Activated T-cell treated with anti-CD3 and anti-CD28 coated beads for 48 hours (primary cell): ENCODE data around the gene NAT8L.
A peak's percentile ranks its signal among the peaks of the same experiment; 100 is the strongest.
"Not testable (repeated sequence)": the region's sequence is repeated elsewhere in the genome, so short reads cannot be mapped to it uniquely, and the experiment has no call there.

Source experiments
- DNase-seq: peaks from one replicate; pipeline ENCODE4 v3.0.0-alpha.2; 2020; ENCODE audit warnings: low read depth

The NAT8L gene, protein sequence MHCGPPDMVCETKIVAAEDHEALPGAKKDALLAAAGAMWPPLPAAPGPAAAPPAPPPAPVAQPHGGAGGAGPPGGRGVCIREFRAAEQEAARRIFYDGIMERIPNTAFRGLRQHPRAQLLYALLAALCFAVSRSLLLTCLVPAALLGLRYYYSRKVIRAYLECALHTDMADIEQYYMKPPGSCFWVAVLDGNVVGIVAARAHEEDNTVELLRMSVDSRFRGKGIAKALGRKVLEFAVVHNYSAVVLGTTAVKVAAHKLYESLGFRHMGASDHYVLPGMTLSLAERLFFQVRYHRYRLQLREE

DNA sequence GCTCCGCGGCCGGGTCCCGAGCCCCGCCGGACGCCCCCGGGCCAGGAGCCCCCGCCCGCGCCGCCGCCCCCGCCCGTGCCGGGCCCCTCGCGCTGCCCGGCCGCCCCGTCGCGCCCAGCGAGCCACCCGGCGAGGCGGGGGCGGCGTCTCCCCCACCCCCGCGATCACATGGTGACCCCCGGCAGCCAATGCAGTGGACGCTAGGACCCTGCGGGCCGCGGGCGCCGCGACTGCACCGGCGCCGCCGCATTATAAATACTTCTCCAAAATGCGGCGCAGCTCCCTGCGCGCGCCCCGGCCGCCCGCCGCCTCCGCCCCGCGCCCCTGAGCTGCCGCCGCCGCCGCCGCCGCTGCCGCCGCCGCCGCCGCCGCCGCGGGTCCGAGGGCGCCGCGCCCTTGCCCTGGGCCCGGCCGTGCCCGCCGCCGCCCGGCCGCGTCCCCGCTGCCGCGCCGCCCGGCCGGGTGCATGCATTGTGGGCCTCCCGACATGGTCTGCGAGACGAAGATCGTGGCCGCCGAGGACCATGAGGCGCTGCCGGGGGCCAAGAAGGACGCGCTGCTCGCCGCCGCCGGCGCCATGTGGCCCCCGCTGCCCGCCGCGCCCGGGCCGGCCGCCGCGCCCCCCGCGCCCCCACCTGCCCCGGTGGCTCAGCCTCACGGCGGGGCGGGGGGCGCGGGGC is at the start of gene NAT8L:
Gene NAT8L, plus strand, starts transcription at position 282 of the 680 bp plus-strand sequence. Its CDS starts 185 bp downstream, at position 467.
- DNase-seq: no peak

- DNase-seq: peak; percentile 47
Measured at GRCh38 chr4:2009651-2010233, 49.4 kb upstream of the NAT8L start.

GRCh38 chr4:2011583-2011982 is 47.5 kb upstream of the NAT8L start:
- no peak for DNase-seq

DNA sequence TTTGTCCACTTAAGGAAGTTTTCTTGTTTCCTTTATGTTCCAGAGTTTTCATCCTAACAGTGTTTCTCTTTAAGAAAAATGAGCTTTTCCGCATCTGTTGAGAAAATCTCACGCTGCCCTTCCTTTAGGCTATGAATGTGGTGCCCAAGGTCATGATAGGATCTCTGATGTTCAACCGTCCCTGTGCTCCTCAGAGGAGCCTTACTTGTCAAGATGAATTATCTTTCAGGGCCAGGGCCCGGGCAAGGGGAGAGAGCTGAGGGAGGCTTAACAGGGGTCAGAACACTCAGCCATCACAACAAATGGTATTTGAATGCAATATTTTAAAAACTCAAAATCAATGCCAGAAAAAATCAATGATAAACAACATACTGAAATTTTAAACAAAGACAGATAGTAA is 44.1 kb upstream of the NAT8L start:
- no peak for DNase-seq

DNA sequence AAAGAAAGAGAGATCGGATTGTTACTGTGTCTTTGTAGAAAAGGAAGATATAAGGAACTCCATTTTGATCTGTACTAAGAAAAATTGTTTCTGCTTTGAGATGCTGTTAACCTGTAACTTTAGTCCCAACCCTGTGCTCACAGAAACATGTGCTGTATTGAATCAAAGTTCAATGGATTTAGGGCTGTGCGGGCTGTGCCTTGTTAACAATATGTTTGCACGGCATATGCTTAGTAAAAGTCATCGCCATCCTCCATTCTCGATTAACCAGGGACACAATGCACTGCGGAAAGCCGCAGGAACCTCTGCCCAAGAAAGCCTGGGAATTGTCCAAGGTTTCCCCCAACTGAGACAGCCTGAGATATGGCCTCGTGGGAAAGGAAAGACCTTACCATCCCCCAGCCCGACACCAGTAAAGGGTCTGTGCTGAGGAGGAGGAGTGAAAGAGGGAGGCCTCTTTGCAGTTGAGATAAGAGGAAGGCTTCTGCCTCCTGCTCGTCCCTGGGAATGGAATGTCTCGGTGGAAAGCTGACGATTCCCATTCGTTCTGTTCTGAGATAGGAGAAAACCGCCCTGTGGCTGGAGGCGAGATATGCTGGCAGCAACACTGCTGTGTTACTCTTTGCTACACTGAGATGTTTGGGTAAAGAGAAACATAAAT is 37.6 kb upstream of the NAT8L start:
- not testable (repeated sequence) for DNase-seq

GRCh38 chr4:2024683-2025082 is 34.4 kb upstream of the NAT8L start:
- no peak for DNase-seq

DNA sequence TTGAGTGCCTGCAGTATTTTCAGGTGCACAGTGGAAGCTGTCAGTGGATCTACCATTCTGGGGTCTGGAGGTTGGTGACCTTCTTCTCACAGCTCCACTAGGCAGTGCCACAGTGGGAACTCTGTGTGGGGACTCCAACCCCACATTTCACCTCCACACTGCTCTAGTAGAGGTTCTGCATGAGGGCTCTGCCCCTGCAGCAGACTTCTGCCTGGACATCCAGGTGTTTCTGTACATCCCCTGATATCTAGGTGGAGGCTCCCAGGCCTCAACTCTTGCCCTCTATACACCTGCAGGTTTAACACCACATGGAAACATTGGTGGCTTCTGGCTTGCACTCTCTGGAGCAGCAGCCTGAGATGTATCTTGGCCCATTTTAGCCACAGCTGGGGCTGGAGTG is 33.3 kb upstream of the NAT8L start:
- no peak for DNase-seq

GRCh38 chr4:2027120-2027519 is 32.0 kb upstream of the NAT8L start:
- not testable (repeated sequence) for DNase-seq

GRCh38 chr4:2031161-2031560 is 28.0 kb upstream of the NAT8L start:
- not testable (repeated sequence) for DNase-seq

DNA sequence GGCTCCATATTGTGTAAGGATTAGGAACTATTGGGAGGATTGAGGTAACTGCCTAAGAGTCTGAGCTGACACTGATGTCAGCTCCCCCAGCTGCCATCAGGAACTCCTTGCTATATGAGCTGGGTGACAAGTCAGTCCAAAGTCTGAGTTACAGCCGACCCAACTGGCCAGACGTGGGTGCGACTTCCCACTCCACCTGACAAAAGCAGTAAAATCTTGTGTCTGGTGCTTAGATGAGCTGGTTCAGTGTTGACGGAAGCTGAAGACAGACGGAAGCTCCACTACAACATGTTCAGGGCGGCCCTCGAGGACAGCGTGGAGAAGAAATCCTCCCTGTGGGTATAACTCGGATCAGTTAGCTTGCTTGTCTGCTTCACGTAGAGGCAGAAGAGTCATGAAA is 22.8 kb upstream of the NAT8L start:
- no peak for DNase-seq

- no peak for DNase-seq
Measured at GRCh38 chr4:2036866-2037265, 22.3 kb upstream of the NAT8L start.

DNA sequence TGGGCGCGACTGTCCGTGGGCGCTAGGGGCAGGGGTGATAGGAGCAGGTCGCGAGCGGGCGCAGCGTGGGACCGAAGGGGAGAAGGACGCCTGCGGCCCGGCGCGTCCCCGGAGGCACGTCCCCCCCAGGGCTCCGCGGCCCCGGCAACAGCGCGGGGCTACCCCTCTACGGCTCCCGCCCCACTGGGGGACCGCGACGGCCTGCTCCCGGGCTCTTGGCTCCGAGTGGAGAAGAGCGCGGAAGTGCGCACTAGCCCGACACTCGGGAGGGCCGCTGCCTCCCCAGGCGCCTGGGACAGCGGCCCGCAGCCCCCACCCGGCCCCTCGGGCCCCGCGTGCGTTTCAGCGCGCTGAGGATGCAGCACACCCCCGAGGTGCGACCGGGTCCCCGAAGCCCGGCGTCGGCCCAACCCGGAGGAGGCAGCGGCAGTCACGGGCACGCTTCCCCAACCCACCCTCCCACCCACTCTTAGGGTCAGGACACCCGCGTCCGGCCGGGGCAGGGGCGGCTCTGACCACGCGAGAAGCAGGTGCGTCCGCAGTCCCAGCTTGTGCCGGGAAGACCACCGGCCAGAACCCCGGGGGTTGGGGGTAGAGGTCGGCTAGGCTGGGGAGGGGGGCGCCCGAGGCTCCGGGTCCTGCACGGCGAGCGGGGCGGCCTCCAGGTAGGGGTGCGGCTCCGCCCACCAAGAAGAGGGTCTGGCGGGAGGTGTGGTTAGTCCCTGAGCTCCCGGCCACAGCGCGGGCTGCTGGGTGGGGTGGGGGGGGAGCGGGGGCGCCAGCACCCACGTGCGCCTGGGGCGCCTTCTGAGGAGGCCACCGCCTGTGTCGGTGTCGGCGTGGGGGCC is 18.5 kb upstream of the NAT8L start:
- no peak for DNase-seq

GRCh38 chr4:2041239-2042130 is 17.6 kb upstream of the NAT8L start:
- peak; percentile 88 for DNase-seq

DNA sequence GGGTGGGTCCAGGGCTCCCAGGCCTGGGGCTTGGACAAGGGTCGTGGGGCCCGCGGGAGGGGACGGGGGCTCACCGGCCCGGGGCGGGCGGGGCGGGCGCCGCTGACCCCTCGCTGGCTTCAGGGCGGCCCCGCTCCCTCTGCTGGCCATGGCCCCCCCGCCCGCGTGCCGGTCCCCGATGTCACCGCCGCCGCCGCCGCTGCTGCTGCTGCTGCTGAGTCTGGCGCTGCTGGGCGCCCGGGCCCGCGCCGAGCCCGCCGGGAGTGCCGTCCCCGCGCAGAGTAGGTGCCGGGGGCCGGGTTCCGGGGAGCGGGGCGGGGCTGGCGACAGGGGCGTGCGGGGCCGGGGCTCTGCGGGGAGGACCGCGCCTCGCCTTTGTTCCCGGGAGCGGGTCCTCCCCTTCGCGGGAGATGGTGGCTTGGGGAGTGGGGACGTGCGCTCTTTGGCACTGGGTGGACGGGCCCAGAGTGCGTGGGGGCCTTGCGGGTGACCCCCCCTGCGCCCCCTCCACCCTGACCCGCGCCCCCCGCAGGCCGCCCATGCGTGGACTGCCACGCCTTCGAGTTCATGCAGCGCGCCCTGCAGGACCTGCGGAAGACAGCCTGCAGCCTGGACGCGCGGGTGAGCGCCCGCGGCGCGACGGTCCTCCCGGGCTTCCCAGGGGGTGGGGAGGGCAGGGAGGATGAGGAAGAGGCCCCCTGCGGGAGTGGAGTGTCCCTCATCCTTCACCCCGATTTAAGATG is 16.8 kb upstream of the NAT8L start:
- DNase-seq: no peak

- DNase-seq: no peak
Measured at GRCh38 chr4:2042947-2043395, 16.2 kb upstream of the NAT8L start.

GRCh38 chr4:2043396-2044118 is 15.6 kb upstream of the NAT8L start:
- DNase-seq: no peak

DNA sequence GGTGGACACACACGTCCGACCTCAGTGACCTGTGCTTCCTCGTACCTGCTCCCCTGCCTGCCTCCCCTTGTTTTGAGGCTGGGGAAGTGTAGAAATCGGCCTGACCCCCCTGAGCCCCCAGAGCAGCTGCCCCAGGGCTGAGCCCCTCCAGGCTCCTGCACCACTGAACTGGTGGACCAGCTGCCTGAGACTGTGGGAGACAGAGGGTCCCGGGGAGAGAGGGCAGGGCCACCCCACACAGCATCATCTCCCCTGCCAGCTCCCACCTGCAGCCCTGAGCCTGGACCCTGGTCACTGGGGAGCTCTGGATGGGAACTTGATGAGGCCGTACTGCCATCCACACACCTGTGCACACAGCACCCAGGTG is 15.0 kb upstream of the NAT8L start:
- DNase-seq: no peak

GRCh38 chr4:2044542-2045517 is 14.3 kb upstream of the NAT8L start:
- DNase-seq: no peak
